ENCODE data around the gene RPS21. TPM values are rescaled to one million over a fixed set of nuclear protein-coding genes. Genes with fewer than 3 reads are reported as not detected.

RPS21 gene
- total and polyA plus RNA-seq, 2 of the 13 experiments (the other 11 are each of a cell fraction or from before 2014, with no cell fraction given), result 2,647 to 11,063 TPM

DNA sequence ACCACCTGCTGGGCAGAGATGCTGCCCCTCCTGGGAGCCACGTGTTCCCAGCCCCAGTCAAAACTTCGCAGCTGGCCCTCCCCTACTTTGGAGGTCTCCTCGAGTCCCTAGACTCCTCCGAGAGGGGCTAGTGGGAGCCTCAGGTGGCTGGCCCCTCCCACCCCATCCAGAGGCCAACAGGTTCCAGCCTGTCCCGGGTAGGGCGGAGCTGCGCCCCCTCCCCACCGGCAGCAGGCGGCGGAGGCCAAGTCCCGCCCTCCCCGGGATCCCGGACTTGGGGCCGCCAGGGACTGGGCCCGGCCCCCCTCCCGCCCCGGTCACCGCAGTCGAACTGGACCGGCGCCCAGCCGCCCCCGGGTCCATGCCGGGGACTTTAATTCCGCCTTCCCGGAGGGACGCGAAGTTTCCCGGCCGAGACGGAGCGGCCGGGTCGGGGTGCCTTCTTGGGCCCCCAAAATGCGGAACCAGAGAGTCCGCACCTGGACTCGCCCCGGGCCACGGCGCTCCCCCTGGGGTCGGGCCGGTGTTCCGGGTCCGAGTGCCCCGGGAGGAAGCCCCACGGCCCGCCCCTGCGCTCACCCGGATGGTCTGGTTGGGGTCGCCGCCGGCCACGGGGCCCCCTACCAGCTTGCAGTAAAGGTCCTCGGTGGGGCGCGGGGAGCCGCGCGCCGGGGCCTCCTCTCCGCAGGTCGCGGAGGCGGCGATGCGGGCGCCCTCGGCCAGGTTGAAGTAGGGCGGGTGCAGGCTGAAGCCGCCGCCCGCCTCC lies 20.4 kb upstream of the RPS21 start (continued):
- TF ChIP-seq, protein P1, sequence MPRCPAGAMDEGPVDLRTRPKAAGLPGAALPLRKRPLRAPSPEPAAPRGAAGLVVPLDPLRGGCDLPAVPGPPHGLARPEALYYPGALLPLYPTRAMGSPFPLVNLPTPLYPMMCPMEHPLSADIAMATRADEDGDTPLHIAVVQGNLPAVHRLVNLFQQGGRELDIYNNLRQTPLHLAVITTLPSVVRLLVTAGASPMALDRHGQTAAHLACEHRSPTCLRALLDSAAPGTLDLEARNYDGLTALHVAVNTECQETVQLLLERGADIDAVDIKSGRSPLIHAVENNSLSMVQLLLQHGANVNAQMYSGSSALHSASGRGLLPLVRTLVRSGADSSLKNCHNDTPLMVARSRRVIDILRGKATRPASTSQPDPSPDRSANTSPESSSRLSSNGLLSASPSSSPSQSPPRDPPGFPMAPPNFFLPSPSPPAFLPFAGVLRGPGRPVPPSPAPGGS (CRISPR knock-in tag; IDR thresholded peaks at IDR 0.05), result no peak
- TF ChIP-seq ZNF703 (CRISPR knock-in tag; IDR thresholded peaks at IDR 0.05; ENCODE audit: borderline replicate concordance), result 0 out of 2 replicates have a peak, but pooled peaks have one; percentile 73
- TF ChIP-seq ZNF780A (CRISPR knock-in tag; IDR thresholded peaks at IDR 0.05), result no peak
- TF ChIP-seq ZNF781 (CRISPR knock-in tag; IDR thresholded peaks at IDR 0.05; ENCODE audit: borderline replicate concordance, not compliant biosample characterization), result no peak
- TF ChIP-seq SRSF1 (optimal IDR thresholded peaks at IDR 0.05; ENCODE audit: low read depth, low read length), result no peak
- TF ChIP-seq RBM39 (IDR thresholded peaks at IDR 0.05; ENCODE audit: low read depth, low read length, poor library complexity, severe bottlenecking), result no peak
- no peak for TF ChIP-seq XRCC5 (optimal IDR thresholded peaks at IDR 0.05; ENCODE audit: low read length)
- peak; percentile 56; the same call in 1 of the 2 replicates for TF ChIP-seq MTA1 (CRISPR knock-in tag; IDR thresholded peaks at IDR 0.05; ENCODE audit: borderline replicate concordance)
- TF ChIP-seq FOXM1 (CRISPR knock-in tag; IDR thresholded peaks at IDR 0.05), result no peak
- TF ChIP-seq ZNF629 (CRISPR knock-in tag; conservative IDR thresholded peaks at IDR 0.05), result no peak
- TF ChIP-seq, protein P2, sequence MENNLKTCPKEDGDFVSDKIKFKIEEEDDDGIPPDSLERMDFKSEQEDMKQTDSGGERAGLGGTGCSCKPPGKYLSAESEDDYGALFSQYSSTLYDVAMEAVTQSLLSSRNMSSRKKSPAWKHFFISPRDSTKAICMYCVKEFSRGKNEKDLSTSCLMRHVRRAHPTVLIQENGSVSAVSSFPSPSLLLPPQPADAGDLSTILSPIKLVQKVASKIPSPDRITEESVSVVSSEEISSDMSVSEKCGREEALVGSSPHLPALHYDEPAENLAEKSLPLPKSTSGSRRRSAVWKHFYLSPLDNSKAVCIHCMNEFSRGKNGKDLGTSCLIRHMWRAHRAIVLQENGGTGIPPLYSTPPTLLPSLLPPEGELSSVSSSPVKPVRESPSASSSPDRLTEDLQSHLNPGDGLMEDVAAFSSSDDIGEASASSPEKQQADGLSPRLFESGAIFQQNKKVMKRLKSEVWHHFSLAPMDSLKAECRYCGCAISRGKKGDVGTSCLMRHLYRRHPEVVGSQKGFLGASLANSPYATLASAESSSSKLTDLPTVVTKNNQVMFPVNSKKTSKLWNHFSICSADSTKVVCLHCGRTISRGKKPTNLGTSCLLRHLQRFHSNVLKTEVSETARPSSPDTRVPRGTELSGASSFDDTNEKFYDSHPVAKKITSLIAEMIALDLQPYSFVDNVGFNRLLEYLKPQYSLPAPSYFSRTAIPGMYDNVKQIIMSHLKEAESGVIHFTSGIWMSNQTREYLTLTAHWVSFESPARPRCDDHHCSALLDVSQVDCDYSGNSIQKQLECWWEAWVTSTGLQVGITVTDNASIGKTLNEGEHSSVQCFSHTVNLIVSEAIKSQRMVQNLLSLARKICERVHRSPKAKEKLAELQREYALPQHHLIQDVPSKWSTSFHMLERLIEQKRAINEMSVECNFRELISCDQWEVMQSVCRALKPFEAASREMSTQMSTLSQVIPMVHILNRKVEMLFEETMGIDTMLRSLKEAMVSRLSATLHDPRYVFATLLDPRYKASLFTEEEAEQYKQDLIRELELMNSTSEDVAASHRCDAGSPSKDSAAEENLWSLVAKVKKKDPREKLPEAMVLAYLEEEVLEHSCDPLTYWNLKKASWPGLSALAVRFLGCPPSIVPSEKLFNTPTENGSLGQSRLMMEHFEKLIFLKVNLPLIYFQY (CRISPR knock-in tag; IDR thresholded peaks at IDR 0.05; ENCODE audit: borderline replicate concordance), result peak; percentile 92
- peak; percentile 63; the same call in 1 of the 2 replicates for TF ChIP-seq KLF12 (CRISPR knock-in tag; IDR thresholded peaks at IDR 0.05; ENCODE audit: borderline replicate concordance)
- TF ChIP-seq, protein P3, sequence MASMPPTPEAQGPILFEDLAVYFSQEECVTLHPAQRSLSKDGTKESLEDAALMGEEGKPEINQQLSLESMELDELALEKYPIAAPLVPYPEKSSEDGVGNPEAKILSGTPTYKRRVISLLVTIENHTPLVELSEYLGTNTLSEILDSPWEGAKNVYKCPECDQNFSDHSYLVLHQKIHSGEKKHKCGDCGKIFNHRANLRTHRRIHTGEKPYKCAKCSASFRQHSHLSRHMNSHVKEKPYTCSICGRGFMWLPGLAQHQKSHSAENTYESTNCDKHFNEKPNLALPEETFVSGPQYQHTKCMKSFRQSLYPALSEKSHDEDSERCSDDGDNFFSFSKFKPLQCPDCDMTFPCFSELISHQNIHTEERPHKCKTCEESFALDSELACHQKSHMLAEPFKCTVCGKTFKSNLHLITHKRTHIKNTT (CRISPR knock-in tag; IDR thresholded peaks at IDR 0.05), result no peak

All from HepG2 (cell line).